GM21367 (cell line): Measurements from ENCODE around the gene GALNTL6.
"Not testable (repeated sequence)": the region's sequence is repeated elsewhere in the genome, so short reads cannot be mapped to it uniquely, and the experiment has no call there.

Source experiments
- ATAC-seq: cut with Tn5 transposase; IDR thresholded peaks from one replicate; pipeline ENCODE4 v1.9.1; 2021; ENCODE audit not compliant: unreplicated experiment

The GALNTL6 gene

GRCh38 chr4:172709376-172709775 lies 896.2 kb downstream of the GALNTL6 start:
- no peak for ATAC-seq

GRCh38 chr4:172716291-172716690 lies 903.1 kb downstream of the GALNTL6 start:
- no peak for ATAC-seq

GRCh38 chr4:172721659-172722058 lies 908.5 kb downstream of the GALNTL6 start:
- ATAC-seq, result no peak

GRCh38 chr4:172725581-172725980 lies 912.4 kb downstream of the GALNTL6 start:
- ATAC-seq, result no peak

- no peak for ATAC-seq
Observed at GRCh38 chr4:172726001-172726423, 912.8 kb downstream of the GALNTL6 start.

GRCh38 chr4:172727631-172728030 lies 914.4 kb downstream of the GALNTL6 start:
- ATAC-seq, result no peak

GRCh38 chr4:172733645-172734044 lies 920.4 kb downstream of the GALNTL6 start:
- ATAC-seq, result not testable (repeated sequence)

- no peak for ATAC-seq
Observed at GRCh38 chr4:172734555-172734954, 921.4 kb downstream of the GALNTL6 start.

GRCh38 chr4:172736046-172736445 lies 922.8 kb downstream of the GALNTL6 start:
- no peak for ATAC-seq

- peak; percentile 93 for ATAC-seq
Observed at GRCh38 chr4:172740434-172740833, 927.2 kb downstream of the GALNTL6 start.

- peak; percentile 98 for ATAC-seq
Observed at GRCh38 chr4:172750910-172751309, 937.7 kb downstream of the GALNTL6 start.

GRCh38 chr4:172751550-172751949 lies 938.3 kb downstream of the GALNTL6 start:
- ATAC-seq, result peak; percentile 16

- ATAC-seq, result no peak
Observed at GRCh38 chr4:172758586-172759340, 945.6 kb downstream of the GALNTL6 start.

- ATAC-seq, result no peak
Observed at GRCh38 chr4:172760512-172760911, 947.3 kb downstream of the GALNTL6 start.

- no peak for ATAC-seq
Observed at GRCh38 chr4:172762895-172763294, 949.7 kb downstream of the GALNTL6 start.

GRCh38 chr4:172770787-172771186 lies 957.6 kb downstream of the GALNTL6 start:
- ATAC-seq, result no peak

GRCh38 chr4:172772781-172773180 lies 959.6 kb downstream of the GALNTL6 start:
- ATAC-seq, result no peak

- ATAC-seq, result no peak
Observed at GRCh38 chr4:172776203-172776861, 963.1 kb downstream of the GALNTL6 start.

- no peak for ATAC-seq
Observed at GRCh38 chr4:172777729-172778431, 964.7 kb downstream of the GALNTL6 start.

GRCh38 chr4:172778583-172778982 lies 965.4 kb downstream of the GALNTL6 start:
- ATAC-seq, result no peak

GRCh38 chr4:172780566-172781081 lies 967.4 kb downstream of the GALNTL6 start:
- ATAC-seq, result no peak

- ATAC-seq, result no peak
Observed at GRCh38 chr4:172785613-172786012, 972.4 kb downstream of the GALNTL6 start.
